ENCODE measurements around the gene C19orf33.

- TF ChIP-seq POLR2A (IDR thresholded peaks at IDR 0.05; ENCODE audit: low read length) (no peak), GATA1 (IDR thresholded peaks at IDR 0.05; ENCODE audit: low read depth, low read length) (no peak)
Observed at GRCh38 chr19:38306236-38306635, 2.2 kb downstream of the C19orf33 start.
